GM12864 (cell line): ENCODE measurements around the gene LARGE1.

Source experiments
- DNase-seq: peaks from one replicate; pipeline ENCODE4 v3.0.0-alpha.2; 2011; ENCODE audit warnings: low read depth
- H3K4me3 ChIP-seq: 2 replicates; pipeline ENCODE4 v1.5.1; 2011; ENCODE audit warnings: mild to moderate bottlenecking, low read depth, low read length, control low read depth
- TF ChIP-seq, protein P1 (sequence below): IDR thresholded peaks from 2 replicates; pipeline ENCODE4 v1.5.1; 2011; ENCODE audit warnings: low read depth, mild to moderate bottlenecking, moderate library complexity, low read length, control low read depth, inconsistent platforms; ENCODE audit errors: missing control alignments

Gene LARGE1

DNA sequence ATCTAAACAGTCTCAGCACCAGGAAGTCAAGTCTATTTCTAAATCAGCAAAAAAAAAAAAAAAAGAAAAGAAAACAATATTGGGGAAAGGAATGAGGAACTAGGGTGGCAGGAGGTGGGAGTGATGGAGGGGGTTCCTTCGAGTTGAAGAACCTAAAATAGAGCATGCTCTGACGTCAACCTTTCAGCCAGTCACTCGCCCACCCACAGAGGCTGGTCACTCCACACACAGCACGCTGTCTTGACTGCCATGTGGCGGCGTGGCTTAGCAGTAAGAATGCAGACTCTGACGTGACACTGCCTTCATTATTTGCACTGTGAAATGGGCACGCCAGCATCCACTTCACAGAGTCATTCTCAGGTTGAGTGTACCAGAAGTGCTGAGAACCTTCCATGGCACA is 48.3 kb downstream of the LARGE1 start:
- no peak for DNase-seq
- TF ChIP-seq, protein P1, sequence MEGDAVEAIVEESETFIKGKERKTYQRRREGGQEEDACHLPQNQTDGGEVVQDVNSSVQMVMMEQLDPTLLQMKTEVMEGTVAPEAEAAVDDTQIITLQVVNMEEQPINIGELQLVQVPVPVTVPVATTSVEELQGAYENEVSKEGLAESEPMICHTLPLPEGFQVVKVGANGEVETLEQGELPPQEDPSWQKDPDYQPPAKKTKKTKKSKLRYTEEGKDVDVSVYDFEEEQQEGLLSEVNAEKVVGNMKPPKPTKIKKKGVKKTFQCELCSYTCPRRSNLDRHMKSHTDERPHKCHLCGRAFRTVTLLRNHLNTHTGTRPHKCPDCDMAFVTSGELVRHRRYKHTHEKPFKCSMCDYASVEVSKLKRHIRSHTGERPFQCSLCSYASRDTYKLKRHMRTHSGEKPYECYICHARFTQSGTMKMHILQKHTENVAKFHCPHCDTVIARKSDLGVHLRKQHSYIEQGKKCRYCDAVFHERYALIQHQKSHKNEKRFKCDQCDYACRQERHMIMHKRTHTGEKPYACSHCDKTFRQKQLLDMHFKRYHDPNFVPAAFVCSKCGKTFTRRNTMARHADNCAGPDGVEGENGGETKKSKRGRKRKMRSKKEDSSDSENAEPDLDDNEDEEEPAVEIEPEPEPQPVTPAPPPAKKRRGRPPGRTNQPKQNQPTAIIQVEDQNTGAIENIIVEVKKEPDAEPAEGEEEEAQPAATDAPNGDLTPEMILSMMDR = no peak
- no peak overlapping the region for H3K4me3 ChIP-seq

DNA sequence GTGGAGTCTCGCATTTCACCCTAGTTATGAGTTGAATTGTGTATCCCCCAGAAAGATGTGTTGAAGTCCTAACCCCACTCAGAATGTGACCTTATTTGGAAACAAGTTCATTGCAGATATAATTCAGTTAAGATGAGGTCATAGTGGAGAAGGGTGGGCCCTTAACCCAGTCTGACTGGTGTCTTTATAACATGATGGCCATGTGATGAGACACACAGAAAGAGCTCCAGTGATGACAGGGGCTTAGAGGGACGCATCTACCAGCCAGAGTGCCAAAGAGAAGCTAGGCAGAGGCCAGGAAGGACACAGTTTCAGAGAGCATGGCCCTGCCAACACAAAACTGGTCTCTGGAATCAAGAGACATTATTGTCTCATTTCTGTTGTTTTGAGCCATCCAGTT is 50.3 kb downstream of the LARGE1 start:
- TF ChIP-seq, protein P1 = no peak
- H3K4me3 ChIP-seq = no peak overlapping the region
- no peak for DNase-seq

DNA sequence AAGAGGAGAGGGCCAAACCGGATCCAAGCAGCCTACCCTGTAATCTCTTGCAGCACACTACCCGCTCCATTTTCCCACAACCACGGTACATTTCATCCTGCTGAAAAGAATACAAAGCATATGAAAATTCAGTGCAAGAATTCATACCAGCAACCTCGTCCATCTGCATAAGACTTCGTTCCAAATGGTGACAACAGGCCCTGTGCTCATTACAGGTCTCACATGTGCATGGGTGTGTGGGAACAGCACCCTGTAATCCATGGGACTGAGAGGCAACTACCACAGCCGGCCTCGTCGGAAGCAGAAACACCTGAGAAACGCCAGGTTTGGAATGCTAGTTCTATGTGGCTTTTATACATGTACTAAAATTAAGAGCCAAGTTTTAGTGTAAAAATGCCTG is 52.3 kb downstream of the LARGE1 start:
- no peak overlapping the region for H3K4me3 ChIP-seq
- TF ChIP-seq, protein P1 = no peak
- DNase-seq = no peak

DNA sequence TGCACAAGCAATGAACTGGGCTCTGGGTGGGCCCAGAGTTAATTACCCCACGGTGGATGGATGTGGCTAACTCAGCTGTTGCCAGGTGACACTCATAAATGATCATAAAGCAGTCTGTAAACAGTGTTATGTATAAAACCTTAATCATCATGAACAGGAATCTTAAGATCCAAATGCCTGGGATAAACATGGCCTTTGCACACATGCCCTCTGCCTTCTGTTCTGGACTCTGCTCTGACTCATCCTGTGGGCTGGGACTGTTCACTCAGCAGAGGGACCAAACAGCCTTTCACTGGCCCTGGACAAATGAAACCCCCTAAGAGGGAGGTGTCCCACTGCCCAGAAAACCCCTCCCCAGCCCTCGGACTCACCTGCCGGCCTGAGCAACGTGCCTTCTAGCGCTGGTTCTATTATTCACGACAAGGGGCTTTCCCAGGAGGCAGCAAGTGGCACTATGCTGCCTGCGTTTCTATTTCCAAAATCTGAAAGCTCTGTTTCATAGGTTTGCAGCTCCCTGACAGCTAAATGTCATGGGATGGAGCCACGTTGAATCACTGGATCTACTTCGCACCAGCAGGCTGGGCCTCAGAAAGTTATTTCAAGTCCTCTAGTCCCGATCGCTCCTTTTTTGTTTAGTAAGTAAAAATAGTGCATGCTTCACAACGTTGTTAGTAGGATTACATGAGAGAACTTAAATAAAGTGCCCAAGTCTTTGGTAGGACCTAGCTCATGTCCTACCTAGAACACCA is 53.0 kb downstream of the LARGE1 start:
- DNase-seq = no peak
- TF ChIP-seq, protein P1 = no peak
- H3K4me3 ChIP-seq = no peak overlapping the region

DNA sequence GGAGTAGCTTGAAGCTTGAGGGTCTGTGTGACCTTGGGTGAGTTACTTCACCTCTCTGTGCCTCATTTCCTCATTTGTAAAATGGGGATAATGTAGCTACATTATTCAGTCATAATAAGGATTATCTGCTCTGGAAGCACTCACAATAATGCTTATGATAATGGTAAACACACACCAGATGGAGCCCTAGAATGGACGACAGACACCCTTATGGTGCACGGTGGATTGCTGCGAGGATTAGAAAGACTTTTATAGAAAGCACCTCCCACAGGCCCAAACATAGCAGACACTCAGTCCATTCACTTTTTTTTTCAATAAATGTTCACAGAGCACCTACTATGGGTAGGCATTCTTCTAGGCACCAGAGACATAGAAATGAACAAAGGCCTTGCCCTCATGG is 53.8 kb downstream of the LARGE1 start:
- no peak for DNase-seq
- H3K4me3 ChIP-seq = no peak overlapping the region
- TF ChIP-seq, protein P1 = no peak

DNA sequence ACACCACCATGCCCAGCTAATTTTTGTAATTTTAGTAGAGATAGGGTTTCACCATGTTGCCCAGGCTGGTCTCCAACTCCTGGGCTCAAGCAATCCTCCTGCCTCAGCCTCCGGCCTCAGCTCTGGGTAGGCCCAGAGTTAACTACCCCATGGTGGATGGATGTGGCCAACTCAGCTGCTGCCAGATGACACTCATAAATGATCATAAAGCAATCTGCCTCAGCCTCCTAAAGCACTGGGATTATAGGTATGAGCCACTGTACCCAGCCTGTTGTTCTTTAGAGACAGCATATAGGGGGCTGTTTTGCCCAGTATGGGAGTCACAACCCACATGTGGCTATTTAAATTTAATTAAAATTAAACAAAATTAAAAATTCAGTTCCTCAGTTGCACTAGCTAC is 54.3 kb downstream of the LARGE1 start:
- no peak overlapping the region for H3K4me3 ChIP-seq
- TF ChIP-seq, protein P1 = no peak
- no peak for DNase-seq

DNA sequence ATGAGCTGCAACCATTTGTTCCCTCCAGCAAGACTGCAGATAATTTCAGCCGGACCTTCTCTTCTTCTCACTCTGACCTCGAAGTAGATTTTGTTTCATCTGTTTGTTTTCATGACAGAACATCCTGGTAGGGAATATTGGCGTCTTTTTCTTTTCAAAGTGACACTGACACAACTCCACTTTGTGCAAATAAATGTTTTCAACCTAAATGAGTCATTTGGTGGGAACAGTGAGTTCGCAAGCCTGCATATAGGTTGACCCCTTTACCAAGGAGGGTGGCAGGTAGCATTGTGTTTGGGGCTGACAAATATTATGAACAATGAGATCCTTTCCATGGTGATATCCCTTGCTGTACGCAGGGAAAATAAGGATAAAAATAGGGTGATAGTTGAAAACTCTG is 55.0 kb downstream of the LARGE1 start:
- no peak for DNase-seq
- TF ChIP-seq, protein P1 = no peak
- H3K4me3 ChIP-seq = no peak overlapping the region
